OCI-LY1 (cell line): ENCODE measurements around the gene SMARCC1.

ENCODE experiments used
- H2AFZ ChIP-seq: fragments of 200-600 bp; sonication (generic), shearing (Covaris generic); 2 replicates; pipeline ENCODE4 v1.6.0; 2014; ENCODE audit warnings: antibody characterized with exemption, mild to moderate bottlenecking, low read length
- H3F3A ChIP-seq: fragments of 200-600 bp; sonication (generic), shearing (Covaris generic); 2 replicates; pipeline ENCODE4 v1.6.0; 2014; ENCODE audit warnings: mild to moderate bottlenecking, antibody characterized with exemption, low read length, moderate library complexity; ENCODE audit not compliant: insufficient read depth
- H3K27ac ChIP-seq: fragments of 200-600 bp; sonication (generic); 2 replicates; pipeline ENCODE4 v1.5.1; 2014; ENCODE audit warnings: low read length, mixed run types, mild to moderate bottlenecking, low read depth; ENCODE audit not compliant: poor library complexity, severe bottlenecking
- H3K27me3 ChIP-seq: fragments of 200-600 bp; sonication (generic); 2 replicates; pipeline ENCODE4 v1.6.0; 2014; ENCODE audit warnings: antibody characterized with exemption, mild to moderate bottlenecking, low read length, moderate library complexity; ENCODE audit not compliant: insufficient read depth
- H3K36me3 ChIP-seq: fragments of 200-600 bp; sonication (generic); 2 replicates; pipeline ENCODE4 v1.6.1; 2014; ENCODE audit warnings: mild to moderate bottlenecking, antibody characterized with exemption, low read length, moderate library complexity, mixed read lengths; ENCODE audit not compliant: insufficient read depth
- H3K4me1 ChIP-seq: fragments of 200-600 bp; sonication (generic); 2 replicates; pipeline ENCODE4 v1.5.1; 2014; ENCODE audit warnings: mild to moderate bottlenecking, low read length, moderate library complexity; ENCODE audit not compliant: insufficient read depth, severe bottlenecking
- H3K4me2 ChIP-seq: fragments of 200-600 bp; sonication (generic), shearing (Covaris generic); 2 replicates; pipeline ENCODE4 v1.6.1; 2014; ENCODE audit warnings: low read length
- H3K4me3 ChIP-seq: fragments of 200-600 bp; sonication (generic); 2 replicates; pipeline ENCODE4 v1.5.1; 2014; ENCODE audit warnings: low read length, low read depth, mild to moderate bottlenecking, mixed read lengths; ENCODE audit not compliant: poor library complexity, severe bottlenecking
- H3K79me2 ChIP-seq: fragments of 200-600 bp; shearing (Covaris generic); 2 replicates; pipeline ENCODE4 v1.6.1; 2016; ENCODE audit warnings: mixed run types, low read length, mixed read lengths; ENCODE audit not compliant: insufficient read depth
- H3K9ac ChIP-seq: fragments of 200-600 bp; sonication (generic), shearing (Covaris generic); 2 replicates; pipeline ENCODE4 v1.6.1; 2014; ENCODE audit warnings: mild to moderate bottlenecking, low read length, mixed read lengths
- H3K9me2 ChIP-seq: fragments of 200-600 bp; sonication (generic), shearing (Covaris generic); 2 replicates; pipeline ENCODE4 v1.6.1; 2014; ENCODE audit warnings: low read depth, mild to moderate bottlenecking, low read length, mixed read lengths
- H3K9me3 ChIP-seq: fragments of 200-600 bp; shearing (Covaris generic); 2 replicates; pipeline ENCODE4 v1.6.1; 2014; ENCODE audit warnings: low read length, mixed read lengths
- H4K20me1 ChIP-seq: fragments of 200-600 bp; sonication (generic), shearing (Covaris generic); 2 replicates; pipeline ENCODE4 v1.6.0; 2016; ENCODE audit warnings: mild to moderate bottlenecking, low read length; ENCODE audit not compliant: insufficient read depth
- EZH2 ChIP-seq: fragments of 200-600 bp; sonication (generic), shearing (Covaris generic); IDR thresholded peaks from 2 replicates; pipeline ENCODE4 v1.8.0; 2017; ENCODE audit warnings: borderline replicate concordance, mixed run types, mild to moderate bottlenecking, antibody characterized with exemption, low read length, moderate library complexity, mixed read lengths
- TF ChIP-seq, protein P1 (sequence below): fragments of 200-600 bp; sonication (generic), shearing (Covaris generic); IDR thresholded peaks from 2 replicates; pipeline ENCODE4 v1.5.1; 2017; ENCODE audit warnings: mild to moderate bottlenecking, antibody characterized with exemption, low read length, moderate library complexity, mixed read lengths

The SMARCC1 gene

DNA sequence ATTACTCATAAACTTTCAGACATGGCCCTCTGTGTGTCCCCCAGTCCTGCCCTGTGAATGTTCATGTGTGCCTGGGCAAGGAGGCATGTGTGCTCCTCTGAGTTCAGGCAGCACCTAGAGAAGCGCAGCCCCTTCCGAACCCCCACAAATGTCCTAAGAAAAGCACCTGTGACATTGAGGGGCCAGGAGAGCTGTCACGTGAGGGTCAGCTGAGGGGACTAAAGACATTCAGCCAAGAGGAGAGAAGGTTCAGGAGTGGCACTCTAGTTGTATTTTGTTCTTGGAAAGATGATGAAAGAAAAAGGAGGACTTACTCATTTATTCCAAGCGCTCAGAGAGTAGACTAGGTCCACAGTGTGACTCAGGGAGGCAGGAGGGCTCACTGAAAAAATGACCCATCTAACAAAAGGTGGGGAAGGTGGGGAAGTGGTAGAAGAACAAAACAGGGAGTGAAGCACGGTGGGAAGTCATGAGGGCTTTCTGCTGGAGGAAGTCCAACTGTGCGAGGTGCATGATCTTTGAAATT is 240.0 kb downstream of the SMARCC1 start:
- no peaks in the 10 kb centered on the region for H3F3A ChIP-seq
- H2AFZ ChIP-seq = no peak overlapping the region
- no peaks in the 10 kb centered on the region for H4K20me1 ChIP-seq
- H3K9me2 ChIP-seq = no peaks in the 10 kb centered on the region
- no peaks in the 10 kb centered on the region for H3K4me1 ChIP-seq
- no peak for TF ChIP-seq EZH2
- TF ChIP-seq, protein P1, sequence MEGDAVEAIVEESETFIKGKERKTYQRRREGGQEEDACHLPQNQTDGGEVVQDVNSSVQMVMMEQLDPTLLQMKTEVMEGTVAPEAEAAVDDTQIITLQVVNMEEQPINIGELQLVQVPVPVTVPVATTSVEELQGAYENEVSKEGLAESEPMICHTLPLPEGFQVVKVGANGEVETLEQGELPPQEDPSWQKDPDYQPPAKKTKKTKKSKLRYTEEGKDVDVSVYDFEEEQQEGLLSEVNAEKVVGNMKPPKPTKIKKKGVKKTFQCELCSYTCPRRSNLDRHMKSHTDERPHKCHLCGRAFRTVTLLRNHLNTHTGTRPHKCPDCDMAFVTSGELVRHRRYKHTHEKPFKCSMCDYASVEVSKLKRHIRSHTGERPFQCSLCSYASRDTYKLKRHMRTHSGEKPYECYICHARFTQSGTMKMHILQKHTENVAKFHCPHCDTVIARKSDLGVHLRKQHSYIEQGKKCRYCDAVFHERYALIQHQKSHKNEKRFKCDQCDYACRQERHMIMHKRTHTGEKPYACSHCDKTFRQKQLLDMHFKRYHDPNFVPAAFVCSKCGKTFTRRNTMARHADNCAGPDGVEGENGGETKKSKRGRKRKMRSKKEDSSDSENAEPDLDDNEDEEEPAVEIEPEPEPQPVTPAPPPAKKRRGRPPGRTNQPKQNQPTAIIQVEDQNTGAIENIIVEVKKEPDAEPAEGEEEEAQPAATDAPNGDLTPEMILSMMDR = no peak
- H3K79me2 ChIP-seq = no peaks in the 10 kb centered on the region
- no peak overlapping the region for H3K9ac ChIP-seq
- H3K27me3 ChIP-seq = peaks cover 5% of the 10 kb centered on the region; the same call in 1 of the 2 replicates
- H3K9me3 ChIP-seq = no peaks in the 10 kb centered on the region
- no peak overlapping the region for H3K4me3 ChIP-seq
- no peak overlapping the region for H3K4me2 ChIP-seq
- H3K36me3 ChIP-seq = no peaks in the 10 kb centered on the region
- no peak overlapping the region for H3K27ac ChIP-seq

DNA sequence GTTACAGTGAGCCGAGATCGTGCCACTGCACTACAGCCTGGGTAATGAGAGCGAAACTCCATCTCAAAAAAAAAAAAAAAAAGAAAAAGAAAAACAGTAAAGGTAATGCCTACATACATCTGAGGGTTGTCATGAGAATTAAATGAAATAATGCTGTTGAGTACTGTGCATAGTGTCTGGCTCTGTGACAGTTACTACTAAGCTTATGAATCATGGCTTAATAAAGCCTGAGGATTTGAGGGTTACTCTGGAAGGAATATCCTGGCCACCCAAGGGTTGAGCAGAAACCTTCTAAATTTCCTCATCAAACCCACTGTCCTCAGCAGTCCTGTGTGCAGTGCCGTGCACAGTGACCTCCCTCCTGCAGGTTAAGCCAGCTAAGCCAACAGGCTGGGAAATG is 241.4 kb downstream of the SMARCC1 start:
- no peaks in the 10 kb centered on the region for H3K9me2 ChIP-seq
- no peak overlapping the region for H2AFZ ChIP-seq
- no peak for TF ChIP-seq EZH2
- TF ChIP-seq, protein P1 = no peak

DNA sequence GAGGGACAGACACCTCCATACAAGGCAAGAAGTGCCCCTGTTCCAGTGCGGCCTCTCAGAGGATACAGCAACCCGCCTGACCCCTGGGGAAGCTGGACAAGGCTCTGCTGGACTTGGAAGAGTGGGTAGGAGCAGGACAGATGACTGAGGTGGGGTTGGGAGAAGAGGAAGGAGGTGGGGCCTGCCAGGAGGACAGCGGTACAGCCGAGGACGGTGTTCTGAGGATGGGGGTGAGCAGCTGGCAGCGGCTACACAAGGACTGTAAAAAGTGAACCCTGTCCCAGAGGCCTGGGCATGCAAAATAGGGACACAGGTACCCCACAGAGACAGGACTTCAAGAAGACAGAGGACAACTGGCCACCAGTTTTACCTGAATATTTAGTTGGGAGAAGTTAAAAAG is 244.7 kb downstream of the SMARCC1 start:
- no peak overlapping the region for H3K9ac ChIP-seq
- no peaks in the 10 kb centered on the region for H3K9me2 ChIP-seq
- peaks cover 8% of the 10 kb centered on the region; the same call in 1 of the 2 replicates for H3K27me3 ChIP-seq
- H3K36me3 ChIP-seq = no peaks in the 10 kb centered on the region
- no peak overlapping the region for H3K27ac ChIP-seq
- H3K79me2 ChIP-seq = no peaks in the 10 kb centered on the region
- H3K9me3 ChIP-seq = no peaks in the 10 kb centered on the region
- H3K4me3 ChIP-seq = no peak overlapping the region
- H4K20me1 ChIP-seq = no peaks in the 10 kb centered on the region
- no peaks in the 10 kb centered on the region for H3F3A ChIP-seq
- no peaks in the 10 kb centered on the region for H3K4me1 ChIP-seq
- no peak overlapping the region for H2AFZ ChIP-seq
- no peak for TF ChIP-seq EZH2
- TF ChIP-seq, protein P1 = no peak
- H3K4me2 ChIP-seq = no peak overlapping the region

More for the DNA sequence above, 241.4 kb downstream of the SMARCC1 start:
- Histone ChIP-seq H3K27ac (no peak overlapping the region), H3K4me1 (no peaks in the 10 kb centered on the region), H3K79me2 (no peaks in the 10 kb centered on the region), H4K20me1 (no peaks in the 10 kb centered on the region), H3K4me2 (no peak overlapping the region), H3K27me3 (peaks cover 5% of the 10 kb centered on the region; the same call in 1 of the 2 replicates), H3F3A (no peaks in the 10 kb centered on the region), H3K36me3 (no peaks in the 10 kb centered on the region), H3K4me3 (no peak overlapping the region), H3K9ac (no peak overlapping the region), H3K9me3 (no peaks in the 10 kb centered on the region)
